AG09309 (cell line): ENCODE measurements around the gene FCHSD1.

Experiments
- DNase-seq: peaks from one replicate; pipeline ENCODE4 v3.0.0-alpha.2; 2010; ENCODE audit warnings: low read depth
- H3K4me3 ChIP-seq: 2 replicates; pipeline ENCODE4 v1.5.1; 2011; ENCODE audit warnings: mild to moderate bottlenecking, low read depth, low read length, moderate library complexity; ENCODE audit not compliant: control insufficient read depth
- TF ChIP-seq, protein P1 (sequence below): IDR thresholded peaks from 2 replicates; pipeline ENCODE4 v1.5.1; 2011; ENCODE audit warnings: mild to moderate bottlenecking, low read depth, low read length, inconsistent platforms; ENCODE audit not compliant: insufficient read depth, control insufficient read depth; ENCODE audit errors: missing control alignments

Gene FCHSD1

DNA sequence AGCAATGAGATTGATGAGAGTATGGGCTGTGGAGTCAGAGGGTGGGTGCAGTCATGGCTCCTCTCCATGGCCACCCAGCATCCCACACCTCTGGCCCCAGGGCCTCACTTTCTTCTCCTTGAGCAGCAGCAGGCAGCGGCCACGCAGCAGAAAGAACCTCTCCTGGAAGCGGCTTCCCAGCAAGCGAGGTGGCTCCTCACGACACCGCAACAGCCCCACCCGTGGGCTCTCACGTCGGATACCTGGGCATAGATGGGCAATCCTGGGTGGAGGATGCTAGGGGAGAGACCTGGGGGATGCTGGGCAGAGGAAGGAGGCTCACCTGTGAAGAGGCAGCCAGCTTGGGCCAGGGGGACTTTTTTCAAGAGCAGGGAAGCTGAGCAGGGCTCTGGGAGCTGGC, 5.2 kb upstream of the FCHSD1 start:
- no peak for DNase-seq
- TF ChIP-seq, protein P1, sequence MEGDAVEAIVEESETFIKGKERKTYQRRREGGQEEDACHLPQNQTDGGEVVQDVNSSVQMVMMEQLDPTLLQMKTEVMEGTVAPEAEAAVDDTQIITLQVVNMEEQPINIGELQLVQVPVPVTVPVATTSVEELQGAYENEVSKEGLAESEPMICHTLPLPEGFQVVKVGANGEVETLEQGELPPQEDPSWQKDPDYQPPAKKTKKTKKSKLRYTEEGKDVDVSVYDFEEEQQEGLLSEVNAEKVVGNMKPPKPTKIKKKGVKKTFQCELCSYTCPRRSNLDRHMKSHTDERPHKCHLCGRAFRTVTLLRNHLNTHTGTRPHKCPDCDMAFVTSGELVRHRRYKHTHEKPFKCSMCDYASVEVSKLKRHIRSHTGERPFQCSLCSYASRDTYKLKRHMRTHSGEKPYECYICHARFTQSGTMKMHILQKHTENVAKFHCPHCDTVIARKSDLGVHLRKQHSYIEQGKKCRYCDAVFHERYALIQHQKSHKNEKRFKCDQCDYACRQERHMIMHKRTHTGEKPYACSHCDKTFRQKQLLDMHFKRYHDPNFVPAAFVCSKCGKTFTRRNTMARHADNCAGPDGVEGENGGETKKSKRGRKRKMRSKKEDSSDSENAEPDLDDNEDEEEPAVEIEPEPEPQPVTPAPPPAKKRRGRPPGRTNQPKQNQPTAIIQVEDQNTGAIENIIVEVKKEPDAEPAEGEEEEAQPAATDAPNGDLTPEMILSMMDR, result no peak
- no peak overlapping the region for H3K4me3 ChIP-seq

DNA sequence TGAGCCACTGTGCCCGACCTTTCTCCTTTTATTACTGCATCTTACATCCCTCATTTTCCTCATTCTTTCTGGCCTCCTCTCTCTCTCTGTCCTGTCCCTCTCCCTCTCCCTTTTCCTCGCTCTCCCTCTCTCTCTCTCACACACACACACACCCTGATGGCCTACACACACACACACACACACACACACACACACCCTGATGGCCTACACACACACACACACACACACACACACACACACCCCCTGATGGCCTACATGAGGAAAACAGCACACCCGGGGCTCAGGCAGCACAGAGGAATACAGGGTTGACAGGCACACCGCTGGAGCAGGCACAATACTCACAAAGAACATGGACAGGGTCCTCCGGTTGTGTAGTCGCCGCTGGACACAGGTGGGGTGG, 3.8 kb upstream of the FCHSD1 start:
- DNase-seq, result no peak
- TF ChIP-seq, protein P1, result no peak
- H3K4me3 ChIP-seq, result no peak overlapping the region

DNA sequence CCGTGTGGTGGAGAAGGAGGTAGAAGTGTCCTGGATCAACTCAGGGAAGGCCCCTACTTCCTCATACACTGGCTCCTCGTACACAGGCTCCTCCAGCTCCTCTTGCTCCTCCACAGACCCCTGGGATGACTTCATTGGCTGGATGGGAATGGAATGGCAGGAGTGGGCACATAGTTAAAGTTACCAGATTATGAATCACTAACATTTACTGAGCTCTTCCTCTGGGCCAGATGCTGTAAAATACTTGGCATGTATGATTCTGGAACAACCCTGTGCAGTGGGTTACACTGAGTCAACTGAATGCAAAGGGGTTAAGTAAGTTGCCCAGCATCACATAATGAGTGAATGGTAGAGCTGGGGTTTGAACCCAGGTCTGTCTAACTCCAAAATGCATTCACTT, 3.1 kb upstream of the FCHSD1 start:
- DNase-seq, result peak; percentile 73
- TF ChIP-seq, protein P1, result no peak
- H3K4me3 ChIP-seq, result no peak overlapping the region

DNA sequence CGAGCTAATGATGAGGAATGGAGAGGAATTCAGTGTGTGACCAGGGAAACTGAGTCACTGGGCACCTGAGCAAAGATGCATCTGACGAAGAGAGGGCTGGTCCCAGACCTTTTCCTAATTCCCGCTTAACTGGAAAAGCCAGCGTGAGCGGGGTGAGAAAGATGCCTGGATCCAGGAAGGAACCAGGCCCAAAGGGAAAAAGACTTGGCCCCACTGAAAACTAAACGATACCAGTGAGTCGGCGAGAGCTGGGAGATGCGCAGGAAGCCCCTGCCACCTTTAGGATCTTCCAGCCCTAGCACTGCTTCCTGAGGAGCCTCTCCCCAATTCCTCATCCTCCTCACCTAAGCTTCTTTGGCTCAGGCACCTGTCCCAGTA, 499 bp upstream of the FCHSD1 start:
- H3K4me3 ChIP-seq, result peak overlapping the region; percentile 94
- TF ChIP-seq, protein P1, result no peak

DNA sequence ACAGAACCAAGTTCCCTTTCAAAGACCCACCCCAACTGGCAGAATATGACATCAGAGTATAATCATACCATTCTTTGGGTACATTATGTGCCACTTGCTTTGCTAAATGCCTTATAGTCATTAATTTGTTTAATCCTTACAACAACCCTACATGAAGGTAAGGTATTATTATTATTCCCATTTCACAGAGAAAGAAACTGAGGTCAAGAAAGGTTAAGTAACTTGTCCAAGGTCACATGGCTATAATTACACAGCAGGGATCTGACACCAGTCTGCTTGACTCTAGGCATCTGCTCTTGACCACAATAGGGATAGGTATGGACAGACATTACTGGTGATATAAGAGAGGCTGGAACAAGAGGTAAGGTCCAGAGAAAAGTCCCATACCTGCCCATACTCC, 1.2 kb downstream of the FCHSD1 start:
- TF ChIP-seq, protein P1, result no peak
- H3K4me3 ChIP-seq, result no peak overlapping the region
- no peak for DNase-seq

More for the DNA sequence above, 499 bp upstream of the FCHSD1 start:
- no peak for DNase-seq

DNA sequence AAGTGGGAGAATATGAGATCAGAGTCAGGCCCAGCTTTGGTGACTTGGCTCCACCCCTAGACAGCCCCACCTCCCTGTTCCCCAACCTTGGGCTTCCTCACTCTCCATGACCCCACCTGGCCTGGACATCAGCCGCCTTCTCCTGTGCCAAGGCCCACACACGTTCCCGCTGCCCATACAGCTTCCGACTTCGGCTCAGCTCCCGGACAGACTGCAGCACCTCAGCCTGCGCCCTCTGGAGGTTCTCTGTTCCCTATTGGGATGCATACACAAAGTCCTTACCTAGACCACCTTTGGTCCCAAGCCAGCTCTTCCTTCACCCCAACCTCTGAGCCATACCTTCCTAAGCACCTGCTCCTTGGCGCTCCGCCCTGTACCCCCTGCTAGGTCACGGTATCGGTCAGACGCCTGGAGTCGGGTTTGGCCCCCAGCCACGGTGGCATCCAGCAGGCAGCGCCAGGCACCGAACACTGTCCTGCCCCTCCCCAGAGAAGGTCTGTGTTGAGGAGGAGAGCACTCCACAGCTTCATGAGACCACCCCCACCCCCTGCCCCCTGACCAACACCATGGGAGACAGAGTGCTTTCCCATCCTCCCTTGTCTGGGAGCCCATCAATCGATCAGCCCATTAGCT, 2.0 kb downstream of the FCHSD1 start:
- H3K4me3 ChIP-seq, result no peak overlapping the region
- TF ChIP-seq, protein P1, result no peak
- DNase-seq, result no peak
